GM12878 (cell line): Measurements from ENCODE around the gene PRR14L. TPM values are rescaled to one million over a fixed set of nuclear protein-coding genes. Genes with fewer than 3 reads are reported as not detected.

Experiments
- CHD1 ChIP-seq: IDR thresholded peaks from 2 replicates; pipeline ENCODE4 v1.6.1; 2012; ENCODE audit warnings: low read depth, low read length, improper control_type of control experiment
- DPF2 ChIP-seq: fragments of 450-650 bp; IDR thresholded peaks from 2 replicates; pipeline ENCODE4 v1.6.1; 2017; ENCODE audit warnings: mild to moderate bottlenecking
- E4F1 ChIP-seq: fragments of 450-650 bp; IDR thresholded peaks from 2 replicates; pipeline ENCODE4 v1.6.1; 2018; ENCODE audit warnings: borderline replicate concordance, mild to moderate bottlenecking; ENCODE audit not compliant: partially characterized antibody
- EED ChIP-seq: sonication (generic); IDR thresholded peaks from 2 replicates; pipeline ENCODE4 v1.6.1; 2016; ENCODE audit warnings: antibody characterized with exemption, low read depth
- EGR1 ChIP-seq, 2 experiments: IDR thresholded peaks; 1 replicate in 1 of 2; 2 replicates in 1 of 2; pipeline ENCODE4 v1.6.1; 2011 to 2012; ENCODE audit warnings: low read depth in 2 of 2, low read length in 2 of 2, borderline replicate concordance in 1 of 2, mild to moderate bottlenecking in 1 of 2, moderate library complexity in 1 of 2
- HDGF ChIP-seq: fragments of 450-650 bp; IDR thresholded peaks from 2 replicates; pipeline ENCODE4 v1.6.1; 2016; ENCODE audit warnings: antibody characterized with exemption
- JUND ChIP-seq: IDR thresholded peaks from 2 replicates; pipeline ENCODE4 v1.6.1; 2012; ENCODE audit warnings: low read depth, mild to moderate bottlenecking, low read length, improper control_type of control experiment, moderate library complexity
- MTA2 ChIP-seq: fragments of 450-650 bp; IDR thresholded peaks from 2 replicates; pipeline ENCODE4 v1.6.1; 2016; ENCODE audit warnings: low read depth, mild to moderate bottlenecking, moderate library complexity
- NFIC ChIP-seq: IDR thresholded peaks from 2 replicates; pipeline ENCODE4 v1.6.1; 2012; ENCODE audit warnings: low read depth, mild to moderate bottlenecking, inconsistent platforms, low read length, moderate library complexity
- NR2C2 ChIP-seq: IDR thresholded peaks from 2 replicates; pipeline ENCODE4 v1.6.1; 2011; ENCODE audit warnings: borderline replicate concordance, low read depth; ENCODE audit not compliant: control insufficient read depth, insufficient read length
- PAX5 ChIP-seq: IDR thresholded peaks from 2 replicates; pipeline ENCODE4 v1.6.1; 2011; ENCODE audit warnings: low read depth, low read length, borderline replicate concordance
- RELA ChIP-seq: fragments of 450-650 bp; IDR thresholded peaks from 2 replicates; pipeline ENCODE4 v1.8.0; 2014; ENCODE audit warnings: borderline replicate concordance; ENCODE audit not compliant: partially characterized antibody
- SIX5 ChIP-seq: IDR thresholded peaks from 2 replicates; pipeline ENCODE4 v1.6.1; 2011; ENCODE audit warnings: mild to moderate bottlenecking, low read depth, low read length, moderate library complexity; ENCODE audit not compliant: severe bottlenecking
- SPI1 ChIP-seq: IDR thresholded peaks from 2 replicates; pipeline ENCODE4 v1.6.1; 2011; ENCODE audit warnings: low read depth, mild to moderate bottlenecking, low read length, moderate library complexity, borderline replicate concordance; ENCODE audit not compliant: insufficient read depth
- ZNF207 ChIP-seq: fragments of 450-650 bp; IDR thresholded peaks from 2 replicates; pipeline ENCODE4 v1.6.1; 2014; ENCODE audit warnings: antibody characterized with exemption, mild to moderate bottlenecking, borderline replicate concordance
- ZZZ3 ChIP-seq: IDR thresholded peaks from 2 replicates; pipeline ENCODE4 v1.6.1; 2011; ENCODE audit warnings: low read depth; ENCODE audit not compliant: control insufficient read depth, insufficient read length
- polyA plus RNA-seq, 11 experiments: library from polyadenylated mRNA; depleted of rRNA in 4 of 11; unstranded in 6 of 11; stranded (reverse) in 5 of 11; fragments of >200 nt; fragmentation: Nextera tagmentation in 4 of 11; fragmentation: Illumina TruSeq in 1 of 11; extraction: Ambion mirVana in 4 of 11; extraction: Trizol in 1 of 11; gene quantifications; 1 replicate in 1 of 11; 2 replicates in 10 of 11; pipeline versions ENCODE4 v1.2.1 to v1.2.3, GENCODE V29; 2011 to 2016; ENCODE audit warnings: inconsistent platforms in 2 of 11, missing spikeins in 2 of 11, low read depth in 1 of 11
- total RNA-seq, 4 experiments: library from RNA; depleted of rRNA in 3 of 4; stranded (reverse); fragments of >200 nt in 3 of 4; fragmentation: Illumina TruSeq in 1 of 4; extraction: Trizol in 1 of 4; gene quantifications; 2 replicates each; pipeline versions ENCODE4 v1.2.1 to v1.2.3, GENCODE V29; 2013 to 2021
- TF ChIP-seq, protein P1 (sequence below): IDR thresholded peaks from 2 replicates; pipeline ENCODE4 v1.6.1; 2012; ENCODE audit warnings: improper control_type of control experiment, low read depth, low read length; ENCODE audit not compliant: insufficient replicate concordance
- TF ChIP-seq, protein P2 (sequence below): fragments of 150-350 bp; IDR thresholded peaks from 2 replicates; pipeline ENCODE4 v1.6.1; 2016; ENCODE audit warnings: low read depth, low read length

The PRR14L gene
- total and polyA plus RNA-seq, 10 of the 15 experiments (the other 5 are each of a cell fraction or from before 2014, with no cell fraction given): 4.2 to 49.0 (median 21.4) TPM

GRCh38 chr22:31753634-31754501, 3.9 kb upstream of the PRR14L start, which contains the start of gene DEPDC5 (continued):
- TF ChIP-seq, protein P1, sequence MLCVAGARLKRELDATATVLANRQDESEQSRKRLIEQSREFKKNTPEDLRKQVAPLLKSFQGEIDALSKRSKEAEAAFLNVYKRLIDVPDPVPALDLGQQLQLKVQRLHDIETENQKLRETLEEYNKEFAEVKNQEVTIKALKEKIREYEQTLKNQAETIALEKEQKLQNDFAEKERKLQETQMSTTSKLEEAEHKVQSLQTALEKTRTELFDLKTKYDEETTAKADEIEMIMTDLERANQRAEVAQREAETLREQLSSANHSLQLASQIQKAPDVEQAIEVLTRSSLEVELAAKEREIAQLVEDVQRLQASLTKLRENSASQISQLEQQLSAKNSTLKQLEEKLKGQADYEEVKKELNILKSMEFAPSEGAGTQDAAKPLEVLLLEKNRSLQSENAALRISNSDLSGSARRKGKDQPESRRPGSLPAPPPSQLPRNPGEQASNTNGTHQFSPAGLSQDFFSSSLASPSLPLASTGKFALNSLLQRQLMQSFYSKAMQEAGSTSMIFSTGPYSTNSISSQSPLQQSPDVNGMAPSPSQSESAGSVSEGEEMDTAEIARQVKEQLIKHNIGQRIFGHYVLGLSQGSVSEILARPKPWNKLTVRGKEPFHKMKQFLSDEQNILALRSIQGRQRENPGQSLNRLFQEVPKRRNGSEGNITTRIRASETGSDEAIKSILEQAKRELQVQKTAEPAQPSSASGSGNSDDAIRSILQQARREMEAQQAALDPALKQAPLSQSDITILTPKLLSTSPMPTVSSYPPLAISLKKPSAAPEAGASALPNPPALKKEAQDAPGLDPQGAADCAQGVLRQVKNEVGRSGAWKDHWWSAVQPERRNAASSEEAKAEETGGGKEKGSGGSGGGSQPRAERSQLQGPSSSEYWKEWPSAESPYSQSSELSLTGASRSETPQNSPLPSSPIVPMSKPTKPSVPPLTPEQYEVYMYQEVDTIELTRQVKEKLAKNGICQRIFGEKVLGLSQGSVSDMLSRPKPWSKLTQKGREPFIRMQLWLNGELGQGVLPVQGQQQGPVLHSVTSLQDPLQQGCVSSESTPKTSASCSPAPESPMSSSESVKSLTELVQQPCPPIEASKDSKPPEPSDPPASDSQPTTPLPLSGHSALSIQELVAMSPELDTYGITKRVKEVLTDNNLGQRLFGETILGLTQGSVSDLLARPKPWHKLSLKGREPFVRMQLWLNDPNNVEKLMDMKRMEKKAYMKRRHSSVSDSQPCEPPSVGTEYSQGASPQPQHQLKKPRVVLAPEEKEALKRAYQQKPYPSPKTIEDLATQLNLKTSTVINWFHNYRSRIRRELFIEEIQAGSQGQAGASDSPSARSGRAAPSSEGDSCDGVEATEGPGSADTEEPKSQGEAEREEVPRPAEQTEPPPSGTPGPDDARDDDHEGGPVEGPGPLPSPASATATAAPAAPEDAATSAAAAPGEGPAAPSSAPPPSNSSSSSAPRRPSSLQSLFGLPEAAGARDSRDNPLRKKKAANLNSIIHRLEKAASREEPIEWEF: no peak
- TF ChIP-seq EED: peak; percentile 69; the same call in 1 of the 2 replicates
- TF ChIP-seq DPF2: peak; percentile 77
- TF ChIP-seq HDGF: no peak
- peak; percentile 26 to 94 for TF ChIP-seq EGR1 (IDR thresholded peaks at IDR 0.05; ENCODE audit: borderline replicate concordance in 1 of 2, low read depth in 2 of 2, low read length in 2 of 2)
- peak; percentile 96 for TF ChIP-seq SPI1
- TF ChIP-seq ZZZ3: no peak
- TF ChIP-seq NFIC: no peak
- peak; percentile 44; the same call in 1 of the 2 replicates for TF ChIP-seq CHD1
- peak; percentile 63 for TF ChIP-seq ZNF207
- peak; percentile 77 for TF ChIP-seq PAX5
- TF ChIP-seq SIX5: no peak
- TF ChIP-seq MTA2: no peak
- TF ChIP-seq NR2C2: no peak
- TF ChIP-seq JUND: no peak
- TF ChIP-seq RELA: no peak
- TF ChIP-seq, protein P2, sequence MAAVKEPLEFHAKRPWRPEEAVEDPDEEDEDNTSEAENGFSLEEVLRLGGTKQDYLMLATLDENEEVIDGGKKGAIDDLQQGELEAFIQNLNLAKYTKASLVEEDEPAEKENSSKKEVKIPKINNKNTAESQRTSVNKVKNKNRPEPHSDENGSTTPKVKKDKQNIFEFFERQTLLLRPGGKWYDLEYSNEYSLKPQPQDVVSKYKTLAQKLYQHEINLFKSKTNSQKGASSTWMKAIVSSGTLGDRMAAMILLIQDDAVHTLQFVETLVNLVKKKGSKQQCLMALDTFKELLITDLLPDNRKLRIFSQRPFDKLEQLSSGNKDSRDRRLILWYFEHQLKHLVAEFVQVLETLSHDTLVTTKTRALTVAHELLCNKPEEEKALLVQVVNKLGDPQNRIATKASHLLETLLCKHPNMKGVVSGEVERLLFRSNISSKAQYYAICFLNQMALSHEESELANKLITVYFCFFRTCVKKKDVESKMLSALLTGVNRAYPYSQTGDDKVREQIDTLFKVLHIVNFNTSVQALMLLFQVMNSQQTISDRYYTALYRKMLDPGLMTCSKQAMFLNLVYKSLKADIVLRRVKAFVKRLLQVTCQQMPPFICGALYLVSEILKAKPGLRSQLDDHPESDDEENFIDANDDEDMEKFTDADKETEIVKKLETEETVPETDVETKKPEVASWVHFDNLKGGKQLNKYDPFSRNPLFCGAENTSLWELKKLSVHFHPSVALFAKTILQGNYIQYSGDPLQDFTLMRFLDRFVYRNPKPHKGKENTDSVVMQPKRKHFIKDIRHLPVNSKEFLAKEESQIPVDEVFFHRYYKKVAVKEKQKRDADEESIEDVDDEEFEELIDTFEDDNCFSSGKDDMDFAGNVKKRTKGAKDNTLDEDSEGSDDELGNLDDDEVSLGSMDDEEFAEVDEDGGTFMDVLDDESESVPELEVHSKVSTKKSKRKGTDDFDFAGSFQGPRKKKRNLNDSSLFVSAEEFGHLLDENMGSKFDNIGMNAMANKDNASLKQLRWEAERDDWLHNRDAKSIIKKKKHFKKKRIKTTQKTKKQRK: no peak
- TF ChIP-seq E4F1: peak; percentile 66
